GM12874 (cell line): Measurements from ENCODE around the gene DNAH10.

ENCODE experiments used
- TF ChIP-seq, protein P1 (sequence below): IDR thresholded peaks from 2 replicates; pipeline ENCODE4 v1.5.1; 2011; ENCODE audit warnings: low read depth, mild to moderate bottlenecking, control low read depth, low read length, moderate library complexity; ENCODE audit not compliant: insufficient read depth

The DNAH10 gene

DNA sequence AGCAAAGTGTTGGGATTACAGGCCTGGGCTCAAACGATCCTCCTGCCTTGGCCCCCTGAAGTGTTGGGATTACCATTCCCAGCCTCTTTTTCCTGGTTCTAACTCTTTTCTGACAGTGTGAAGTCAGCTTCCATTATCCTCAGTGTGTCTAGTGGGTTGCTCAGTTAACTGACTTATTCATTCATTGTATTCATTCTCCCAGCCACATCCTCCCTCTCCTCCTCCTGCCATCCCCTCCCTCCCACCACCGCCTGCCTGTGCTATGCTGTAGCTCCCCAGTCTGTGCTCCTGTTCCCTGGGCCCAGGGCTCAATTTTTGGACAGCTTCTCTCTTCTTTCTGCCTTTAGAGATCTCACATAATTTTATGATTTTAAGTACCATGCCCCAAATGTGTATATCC is 30.5 kb upstream of the DNAH10 start:
- TF ChIP-seq, protein P1, sequence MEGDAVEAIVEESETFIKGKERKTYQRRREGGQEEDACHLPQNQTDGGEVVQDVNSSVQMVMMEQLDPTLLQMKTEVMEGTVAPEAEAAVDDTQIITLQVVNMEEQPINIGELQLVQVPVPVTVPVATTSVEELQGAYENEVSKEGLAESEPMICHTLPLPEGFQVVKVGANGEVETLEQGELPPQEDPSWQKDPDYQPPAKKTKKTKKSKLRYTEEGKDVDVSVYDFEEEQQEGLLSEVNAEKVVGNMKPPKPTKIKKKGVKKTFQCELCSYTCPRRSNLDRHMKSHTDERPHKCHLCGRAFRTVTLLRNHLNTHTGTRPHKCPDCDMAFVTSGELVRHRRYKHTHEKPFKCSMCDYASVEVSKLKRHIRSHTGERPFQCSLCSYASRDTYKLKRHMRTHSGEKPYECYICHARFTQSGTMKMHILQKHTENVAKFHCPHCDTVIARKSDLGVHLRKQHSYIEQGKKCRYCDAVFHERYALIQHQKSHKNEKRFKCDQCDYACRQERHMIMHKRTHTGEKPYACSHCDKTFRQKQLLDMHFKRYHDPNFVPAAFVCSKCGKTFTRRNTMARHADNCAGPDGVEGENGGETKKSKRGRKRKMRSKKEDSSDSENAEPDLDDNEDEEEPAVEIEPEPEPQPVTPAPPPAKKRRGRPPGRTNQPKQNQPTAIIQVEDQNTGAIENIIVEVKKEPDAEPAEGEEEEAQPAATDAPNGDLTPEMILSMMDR: no peak

DNA sequence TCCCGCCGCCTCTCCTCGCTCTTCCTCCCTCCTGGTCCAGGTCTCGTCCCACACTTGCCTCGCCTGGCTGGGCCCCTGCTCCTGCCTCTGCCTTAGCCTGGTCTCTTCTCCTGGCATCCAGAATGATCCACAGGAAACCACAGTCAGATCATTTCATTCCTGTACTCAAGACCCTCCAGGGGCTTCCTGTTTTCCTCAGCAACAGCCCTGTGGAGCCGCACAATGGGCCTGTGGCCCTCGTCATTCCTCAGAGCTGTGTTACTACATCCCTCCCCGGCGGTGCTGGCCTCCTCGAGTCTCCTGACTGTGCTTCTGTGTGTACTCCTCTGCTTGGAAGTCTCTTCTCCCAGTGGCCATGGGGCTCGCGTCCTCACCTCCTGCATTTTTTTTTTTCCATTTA is 29.9 kb upstream of the DNAH10 start:
- TF ChIP-seq, protein P1: no peak

DNA sequence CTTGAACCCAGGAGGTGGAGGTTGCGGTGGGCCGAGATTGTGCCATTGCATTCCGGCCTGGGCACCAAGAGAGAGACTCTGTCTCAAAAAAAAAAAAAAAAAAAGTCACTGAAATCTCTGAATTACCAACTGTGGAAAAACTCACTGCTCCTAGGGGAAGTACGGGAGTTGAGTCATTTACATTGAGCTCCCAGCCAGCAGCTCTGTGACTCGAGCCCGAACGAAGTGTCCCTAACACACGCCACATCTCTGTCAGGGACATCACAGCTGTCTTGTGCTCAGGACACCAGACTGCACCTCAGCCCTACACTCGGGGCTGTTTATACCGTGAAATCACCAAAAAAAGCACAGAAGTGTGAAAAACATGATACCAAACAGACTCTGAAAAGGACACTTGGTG is 28.9 kb upstream of the DNAH10 start:
- TF ChIP-seq, protein P1: no peak

DNA sequence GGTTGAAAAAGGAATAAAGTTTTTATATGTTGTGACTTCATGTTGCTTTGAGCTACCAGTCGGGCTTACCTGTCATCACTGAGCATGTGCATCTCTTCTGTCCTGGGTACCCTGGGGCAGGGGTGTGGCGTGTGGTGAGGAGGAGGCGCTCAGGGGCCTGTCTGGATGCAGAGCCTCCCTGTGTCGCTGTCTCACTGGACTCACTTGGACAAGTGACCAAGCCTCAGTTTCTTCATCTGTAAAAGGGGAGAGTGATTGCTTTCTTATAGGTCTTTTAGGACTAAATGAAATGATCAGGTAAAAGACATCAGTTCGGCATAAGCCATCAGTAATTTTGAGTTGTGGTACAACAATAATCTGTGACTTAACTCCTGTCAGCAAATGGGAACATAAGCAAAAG is 27.8 kb upstream of the DNAH10 start:
- TF ChIP-seq, protein P1: no peak

DNA sequence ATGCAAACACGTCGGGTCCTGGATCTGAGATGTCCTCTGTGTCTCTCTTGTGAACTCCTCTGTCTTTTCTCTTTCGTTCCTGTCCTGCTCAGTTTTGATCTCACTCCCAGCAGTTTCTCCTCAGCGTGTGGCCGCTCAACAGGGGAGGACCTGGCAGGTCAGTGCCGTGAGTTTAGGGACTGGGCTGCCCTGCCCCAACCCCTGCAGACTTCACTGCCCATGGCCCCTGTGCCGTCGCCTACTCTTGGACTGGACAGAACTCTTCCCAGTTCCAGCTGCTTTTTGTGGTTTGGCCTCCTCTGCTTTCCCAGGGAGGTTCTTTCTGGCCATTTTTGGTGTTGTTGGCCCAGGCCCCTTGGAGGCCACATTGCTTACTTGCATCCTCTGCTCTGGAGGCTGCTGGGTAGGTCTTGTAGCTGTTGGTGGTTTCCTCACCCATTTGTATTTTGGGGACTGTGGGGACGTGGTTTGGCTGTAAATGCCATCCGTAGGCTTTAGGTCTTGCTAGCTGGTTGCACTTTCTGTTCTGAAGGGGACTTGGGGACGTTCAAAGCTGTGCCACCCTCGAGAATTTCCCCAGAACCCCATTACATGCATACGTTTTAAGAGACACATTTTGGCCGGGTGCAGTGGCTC is 20.0 kb upstream of the DNAH10 start:
- TF ChIP-seq, protein P1: no peak

DNA sequence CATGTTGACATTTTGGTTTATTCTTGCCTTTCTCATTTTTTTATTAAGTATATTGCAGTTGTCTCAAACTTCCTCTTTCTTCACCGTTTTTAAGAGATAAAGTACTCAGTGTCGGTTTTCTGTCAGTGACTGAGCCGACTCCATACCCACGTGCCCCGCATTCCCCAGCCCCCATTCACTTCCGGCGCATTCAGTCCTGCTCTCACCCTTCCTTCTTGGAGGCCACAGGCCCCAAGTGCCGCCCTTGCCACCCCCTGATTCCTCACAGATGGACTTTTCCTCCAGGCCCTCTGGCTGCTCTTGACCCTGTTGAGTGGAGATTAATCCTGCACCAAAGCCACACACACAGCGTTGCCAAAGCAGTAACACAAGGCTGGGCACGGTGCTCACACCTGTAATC is 19.1 kb upstream of the DNAH10 start:
- TF ChIP-seq, protein P1: no peak

DNA sequence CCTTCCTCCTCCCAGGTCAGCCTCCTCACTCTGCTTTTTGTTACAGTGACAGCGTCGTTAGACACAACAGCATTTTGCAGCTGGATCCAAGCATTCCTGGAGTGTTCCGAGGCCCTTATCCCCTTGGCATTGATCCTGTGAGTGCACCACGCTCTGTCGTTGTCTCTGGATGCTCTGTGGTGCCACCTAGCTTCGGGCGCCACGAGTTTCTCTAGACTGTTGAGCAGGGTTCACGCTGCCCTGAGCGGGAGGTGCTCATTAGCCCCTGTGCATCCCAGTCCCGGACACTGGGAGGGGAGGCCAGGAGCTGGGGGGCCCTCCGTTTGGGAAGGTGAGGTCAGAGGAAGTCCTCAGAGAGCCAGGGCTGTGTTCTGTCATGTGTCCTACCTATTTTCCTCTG is 17.3 kb upstream of the DNAH10 start:
- TF ChIP-seq, protein P1: no peak

DNA sequence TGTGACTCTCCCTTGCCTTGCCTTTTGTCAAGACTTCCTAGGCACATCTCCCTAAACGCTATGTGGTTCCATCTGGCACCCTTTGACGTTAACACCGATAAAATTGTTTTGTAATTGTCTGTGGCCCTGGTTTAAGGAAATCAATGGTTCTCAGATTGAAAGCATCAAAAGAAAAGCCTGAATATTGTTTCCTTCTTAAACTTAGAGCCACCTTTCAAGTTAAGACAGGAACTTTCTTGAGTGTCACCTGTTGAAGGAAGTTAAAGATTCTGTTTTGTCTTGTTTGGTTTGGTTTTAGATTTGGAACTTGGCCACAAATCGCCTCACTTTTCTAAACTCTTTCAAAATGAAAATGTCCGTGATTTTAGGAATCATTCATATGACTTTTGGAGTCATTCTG is 14.8 kb upstream of the DNAH10 start:
- TF ChIP-seq, protein P1: no peak
